Effector memory CD4-positive, alpha-beta T cell (primary cell): ENCODE results near the gene ALDH1A1.

Source experiments
- DNase-seq, 3 donors: peaks; one replicate each; pipeline ENCODE4 v3.0.0-alpha.2; 2020
- H3K27ac ChIP-seq: 2 replicates; pipeline ENCODE4 v1.7.0; 2013; ENCODE audit warnings: mild to moderate bottlenecking, low read length, moderate library complexity; ENCODE audit not compliant: insufficient read depth, poor library complexity, severe bottlenecking
- H3K27me3 ChIP-seq: replicated peaks from 2 replicates; pipeline ENCODE4 v1.7.0; 2013; ENCODE audit warnings: mild to moderate bottlenecking, low read length; ENCODE audit not compliant: insufficient read depth, control insufficient read depth, poor library complexity, severe bottlenecking
- H3K36me3 ChIP-seq: 2 replicates; pipeline ENCODE4 v1.7.0; 2013; ENCODE audit warnings: mild to moderate bottlenecking, low read length, moderate library complexity; ENCODE audit not compliant: control insufficient read depth, insufficient read depth
- H3K4me1 ChIP-seq: 2 replicates; pipeline ENCODE4 v1.7.0; 2013; ENCODE audit warnings: low read length, mild to moderate bottlenecking; ENCODE audit not compliant: control insufficient read depth, insufficient read depth, poor library complexity, severe bottlenecking
- H3K4me3 ChIP-seq: 2 replicates; pipeline ENCODE4 v1.7.0; 2013; ENCODE audit warnings: low read length, low read depth, mild to moderate bottlenecking; ENCODE audit not compliant: insufficient read depth, poor library complexity, severe bottlenecking
- H3K9me3 ChIP-seq: 2 replicates; pipeline ENCODE4 v1.7.0; 2013; ENCODE audit warnings: mild to moderate bottlenecking, low read length, moderate library complexity; ENCODE audit not compliant: control insufficient read depth

Gene ALDH1A1

GRCh38 chr9:72911247-72911775 lies 41.5 kb downstream of the ALDH1A1 start:
- DNase-seq: no peak
- H3K36me3 ChIP-seq: no peaks in the 10 kb centered on the region
- no peaks in the 10 kb centered on the region for H3K4me1 ChIP-seq
- no peak overlapping the region for H3K4me3 ChIP-seq
- no peaks in the 10 kb centered on the region for H3K9me3 ChIP-seq
- H3K27me3 ChIP-seq: no peaks in the 10 kb centered on the region
- H3K27ac ChIP-seq: no peak overlapping the region

GRCh38 chr9:72909428-72909827 lies 43.4 kb downstream of the ALDH1A1 start:
- Histone ChIP-seq H3K9me3 (no peaks in the 10 kb centered on the region), H3K27me3 (no peaks in the 10 kb centered on the region), H3K4me1 (no peaks in the 10 kb centered on the region), H3K27ac (no peak overlapping the region), H3K4me3 (no peak overlapping the region), H3K36me3 (no peaks in the 10 kb centered on the region)
- no peak for DNase-seq

- Histone ChIP-seq H3K36me3 (no peaks in the 10 kb centered on the region), H3K4me1 (no peaks in the 10 kb centered on the region), H3K27ac (no peak overlapping the region), H3K27me3 (no peaks in the 10 kb centered on the region), H3K4me3 (no peak overlapping the region), H3K9me3 (no peaks in the 10 kb centered on the region)
- DNase-seq: no peak
These were observed 45.4 kb downstream of the ALDH1A1 start for GRCh38 chr9:72907421-72907820.

- Histone ChIP-seq H3K27ac (no peak overlapping the region), H3K4me1 (no peaks in the 10 kb centered on the region), H3K4me3 (no peak overlapping the region), H3K36me3 (no peaks in the 10 kb centered on the region), H3K27me3 (no peaks in the 10 kb centered on the region), H3K9me3 (no peaks in the 10 kb centered on the region)
- no peak for DNase-seq
These were observed 46.0 kb downstream of the ALDH1A1 start for GRCh38 chr9:72906810-72907209.

DNA sequence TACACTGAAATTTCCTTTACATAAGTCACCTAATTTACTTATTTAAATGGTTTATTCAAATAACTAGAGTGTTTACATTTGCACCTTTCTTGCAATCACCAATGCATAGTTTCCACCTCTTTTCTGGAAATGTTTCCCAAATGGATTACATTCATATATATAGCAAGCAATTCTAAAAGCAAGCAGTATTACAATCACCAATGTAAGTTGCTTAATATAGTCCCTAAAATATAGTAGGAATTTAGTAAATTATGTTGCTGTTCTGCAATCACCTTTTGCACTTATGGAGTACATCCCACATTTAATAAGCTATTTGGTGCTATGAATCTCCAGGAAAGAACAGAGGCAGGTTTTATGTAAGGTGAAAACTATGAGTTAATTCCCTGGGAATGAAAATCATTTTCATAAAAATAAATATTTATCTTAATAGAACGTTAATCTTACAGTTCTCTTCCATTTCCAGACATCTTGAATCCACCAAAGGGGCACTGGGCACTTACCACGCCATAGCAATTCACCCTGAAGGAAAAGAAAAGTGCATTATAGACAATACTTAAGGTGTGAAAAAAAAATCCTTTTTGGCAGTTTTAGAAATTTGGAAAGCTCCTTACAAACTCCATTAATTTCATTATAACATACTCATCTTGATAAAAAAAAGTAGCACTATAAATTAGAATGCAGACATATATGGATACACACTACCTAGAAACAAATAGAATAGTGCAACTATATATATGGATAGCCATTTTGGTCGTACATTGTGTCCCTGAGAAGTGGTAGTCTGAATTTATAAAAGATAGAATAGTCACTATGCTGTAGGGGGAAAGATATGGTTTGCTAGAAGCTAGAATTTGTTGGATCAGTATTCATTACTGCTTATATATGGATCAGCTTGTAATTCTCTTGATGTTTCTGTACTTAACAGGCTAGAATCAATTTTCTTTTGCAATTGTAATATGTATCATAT lies 47.1 kb downstream of the ALDH1A1 start:
- no peak overlapping the region for H3K27ac ChIP-seq
- no peaks in the 10 kb centered on the region for H3K4me1 ChIP-seq
- H3K4me3 ChIP-seq: no peak overlapping the region
- H3K36me3 ChIP-seq: no peaks in the 10 kb centered on the region
- no peaks in the 10 kb centered on the region for H3K9me3 ChIP-seq
- no peaks in the 10 kb centered on the region for H3K27me3 ChIP-seq
- no peak for DNase-seq

DNA sequence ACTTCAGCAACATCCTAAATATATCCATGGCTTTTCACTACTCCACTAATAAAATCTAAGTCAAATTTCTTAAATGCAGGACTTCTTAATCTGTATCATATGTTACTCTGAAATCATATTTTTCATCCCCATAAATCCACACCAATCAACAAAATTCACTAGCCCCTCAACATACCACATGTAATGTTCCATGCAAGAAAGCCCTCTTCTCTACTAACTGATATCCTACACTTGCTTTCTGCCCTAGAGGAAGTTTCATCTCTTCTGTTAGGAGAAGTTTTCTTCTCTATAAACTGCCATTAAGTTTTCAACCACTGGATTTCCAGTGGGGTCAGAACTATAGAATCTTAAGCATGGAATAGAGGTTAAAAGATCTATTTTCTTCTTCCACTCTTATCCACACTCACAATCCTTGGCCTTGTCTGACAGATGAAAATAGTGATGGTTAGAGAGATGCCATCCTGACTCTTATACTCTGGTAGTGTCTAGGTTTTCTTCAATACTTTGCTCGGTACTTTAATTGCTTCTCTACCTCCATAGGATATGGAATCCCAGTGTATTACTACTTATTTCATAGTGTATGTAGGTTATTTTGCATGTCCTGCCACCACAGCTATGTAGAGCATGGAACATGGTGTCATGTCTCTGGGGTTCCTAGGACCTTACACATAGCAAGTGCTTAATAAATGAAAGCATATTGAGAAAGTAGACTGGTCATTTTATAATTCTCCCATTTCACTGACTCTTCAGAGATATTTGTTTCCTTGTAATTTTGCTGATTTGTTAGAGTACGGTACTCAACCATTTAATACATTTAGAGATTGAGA lies 48.4 kb downstream of the ALDH1A1 start:
- no peaks in the 10 kb centered on the region for H3K4me1 ChIP-seq
- no peaks in the 10 kb centered on the region for H3K36me3 ChIP-seq
- no peaks in the 10 kb centered on the region for H3K27me3 ChIP-seq
- H3K27ac ChIP-seq: no peak overlapping the region
- H3K4me3 ChIP-seq: no peak overlapping the region
- no peaks in the 10 kb centered on the region for H3K9me3 ChIP-seq
- no peak for DNase-seq

GRCh38 chr9:72903103-72903502 lies 49.8 kb downstream of the ALDH1A1 start:
- Histone ChIP-seq H3K27me3 (no peaks in the 10 kb centered on the region), H3K36me3 (no peaks in the 10 kb centered on the region), H3K27ac (no peak overlapping the region), H3K9me3 (no peaks in the 10 kb centered on the region), H3K4me1 (no peaks in the 10 kb centered on the region), H3K4me3 (no peak overlapping the region)
- no peak for DNase-seq

GRCh38 chr9:72902268-72902667 lies 50.6 kb downstream of the ALDH1A1 start:
- no peaks in the 10 kb centered on the region for H3K36me3 ChIP-seq
- no peaks in the 10 kb centered on the region for H3K9me3 ChIP-seq
- no peaks in the 10 kb centered on the region for H3K27me3 ChIP-seq
- DNase-seq: no peak
- H3K4me3 ChIP-seq: no peak overlapping the region
- H3K27ac ChIP-seq: no peak overlapping the region
- H3K4me1 ChIP-seq: no peaks in the 10 kb centered on the region

GRCh38 chr9:72899734-72900477 lies 52.9 kb downstream of the ALDH1A1 start:
- Histone ChIP-seq H3K27ac (no peak overlapping the region), H3K4me1 (no peaks in the 10 kb centered on the region), H3K27me3 (no peaks in the 10 kb centered on the region), H3K4me3 (no peak overlapping the region), H3K36me3 (no peaks in the 10 kb centered on the region), H3K9me3 (no peaks in the 10 kb centered on the region)
- DNase-seq: no peak
